BLaER1 (cell line): Measurements from ENCODE around the gene PTPRM.

ENCODE experiments used
- H3K27ac ChIP-seq: shearing (Covaris generic); formaldehyde crosslinking; 2 replicates; pipeline ENCODE4 v1.8.1; 2022
- H3K27me3 ChIP-seq: shearing (Covaris generic); formaldehyde crosslinking; 2 replicates; pipeline ENCODE4 v1.8.1; 2022
- H3K36me3 ChIP-seq: shearing (Covaris generic); formaldehyde crosslinking; 2 replicates; pipeline ENCODE4 v1.8.1; 2022
- H3K4me1 ChIP-seq: shearing (Covaris generic); formaldehyde crosslinking; 2 replicates; pipeline ENCODE4 v1.8.1; 2022
- H3K4me2 ChIP-seq: shearing (Covaris generic); formaldehyde crosslinking; 2 replicates; pipeline ENCODE4 v1.8.1; 2022
- H3K4me3 ChIP-seq: shearing (Covaris generic); formaldehyde crosslinking; 2 replicates; pipeline ENCODE4 v1.8.1; 2022
- H3K9ac ChIP-seq: shearing (Covaris generic); formaldehyde crosslinking; 2 replicates; pipeline ENCODE4 v1.8.1; 2022
- H3K9me3 ChIP-seq: shearing (Covaris generic); formaldehyde crosslinking; 2 replicates; pipeline ENCODE4 v1.8.1; 2022
- H4K20me1 ChIP-seq: shearing (Covaris generic); formaldehyde crosslinking; 2 replicates; pipeline ENCODE4 v1.8.1; 2022
- Cebpa-rat ChIP-seq: shearing (Covaris generic); IDR thresholded peaks from 2 replicates; pipeline ENCODE4 v1.8.1; 2022

Gene PTPRM

GRCh38 chr18:7908681-7909299 lies 341.7 kb downstream of the PTPRM start:
- no peaks in the 10 kb centered on the region for H3K27me3 ChIP-seq
- no peak overlapping the region for H3K9ac ChIP-seq
- no peak overlapping the region for H3K4me2 ChIP-seq
- H3K9me3 ChIP-seq, result peaks cover 13% of the 10 kb centered on the region
- H3K27ac ChIP-seq, result no peak overlapping the region
- H3K4me3 ChIP-seq, result no peak overlapping the region
- no peaks in the 10 kb centered on the region for H3K36me3 ChIP-seq
- no peaks in the 10 kb centered on the region for H3K4me1 ChIP-seq
- H4K20me1 ChIP-seq, result no peaks in the 10 kb centered on the region
- no peak for TF ChIP-seq Cebpa-rat

GRCh38 chr18:7914834-7915670 lies 347.9 kb downstream of the PTPRM start:
- no peak for TF ChIP-seq Cebpa-rat
- Histone ChIP-seq H3K36me3 (no peaks in the 10 kb centered on the region), H3K27me3 (no peaks in the 10 kb centered on the region), H3K9ac (no peak overlapping the region), H3K4me3 (no peak overlapping the region), H4K20me1 (no peaks in the 10 kb centered on the region), H3K4me1 (no peaks in the 10 kb centered on the region), H3K4me2 (no peak overlapping the region), H3K27ac (no peak overlapping the region), H3K9me3 (peaks cover 13% of the 10 kb centered on the region)

- Histone ChIP-seq H3K27ac (no peak overlapping the region), H3K9ac (no peak overlapping the region), H3K36me3 (no peaks in the 10 kb centered on the region), H4K20me1 (no peaks in the 10 kb centered on the region), H3K27me3 (no peaks in the 10 kb centered on the region), H3K4me2 (no peak overlapping the region), H3K9me3 (no peaks in the 10 kb centered on the region), H3K4me3 (no peak overlapping the region), H3K4me1 (no peaks in the 10 kb centered on the region)
- no peak for TF ChIP-seq Cebpa-rat
These were observed 351.6 kb downstream of the PTPRM start for GRCh38 chr18:7918701-7919100.

- Histone ChIP-seq H3K4me3 (no peak overlapping the region), H3K27ac (no peak overlapping the region), H3K36me3 (no peaks in the 10 kb centered on the region), H3K4me1 (no peaks in the 10 kb centered on the region), H3K4me2 (no peak overlapping the region), H3K27me3 (no peaks in the 10 kb centered on the region), H3K9ac (no peak overlapping the region), H3K9me3 (no peaks in the 10 kb centered on the region), H4K20me1 (no peaks in the 10 kb centered on the region)
- TF ChIP-seq Cebpa-rat, result no peak
These were observed 352.4 kb downstream of the PTPRM start for GRCh38 chr18:7919565-7919964.

GRCh38 chr18:7921938-7922587 lies 354.9 kb downstream of the PTPRM start:
- H3K27ac ChIP-seq, result no peak overlapping the region
- no peak overlapping the region for H3K4me2 ChIP-seq
- no peaks in the 10 kb centered on the region for H3K4me1 ChIP-seq
- TF ChIP-seq Cebpa-rat, result no peak
- no peak overlapping the region for H3K4me3 ChIP-seq
- H4K20me1 ChIP-seq, result no peaks in the 10 kb centered on the region
- no peak overlapping the region for H3K9ac ChIP-seq
- H3K27me3 ChIP-seq, result no peaks in the 10 kb centered on the region
- no peaks in the 10 kb centered on the region for H3K9me3 ChIP-seq
- no peaks in the 10 kb centered on the region for H3K36me3 ChIP-seq

- no peak overlapping the region for H3K4me3 ChIP-seq
- no peaks in the 10 kb centered on the region for H3K27me3 ChIP-seq
- H4K20me1 ChIP-seq, result no peaks in the 10 kb centered on the region
- H3K27ac ChIP-seq, result no peak overlapping the region
- H3K4me1 ChIP-seq, result no peaks in the 10 kb centered on the region
- H3K4me2 ChIP-seq, result no peak overlapping the region
- H3K36me3 ChIP-seq, result no peaks in the 10 kb centered on the region
- no peak for TF ChIP-seq Cebpa-rat
- no peaks in the 10 kb centered on the region for H3K9me3 ChIP-seq
- H3K9ac ChIP-seq, result no peak overlapping the region
These were observed 356.0 kb downstream of the PTPRM start for GRCh38 chr18:7923105-7923504.

- no peak overlapping the region for H3K4me2 ChIP-seq
- no peaks in the 10 kb centered on the region for H4K20me1 ChIP-seq
- no peak overlapping the region for H3K9ac ChIP-seq
- H3K36me3 ChIP-seq, result no peaks in the 10 kb centered on the region
- no peak for TF ChIP-seq Cebpa-rat
- no peaks in the 10 kb centered on the region for H3K27me3 ChIP-seq
- H3K27ac ChIP-seq, result no peak overlapping the region
- H3K9me3 ChIP-seq, result no peaks in the 10 kb centered on the region
- no peaks in the 10 kb centered on the region for H3K4me1 ChIP-seq
- H3K4me3 ChIP-seq, result no peak overlapping the region
These were observed 357.5 kb downstream of the PTPRM start for GRCh38 chr18:7924616-7925015.

- H3K4me1 ChIP-seq, result no peaks in the 10 kb centered on the region
- H4K20me1 ChIP-seq, result no peaks in the 10 kb centered on the region
- H3K36me3 ChIP-seq, result no peaks in the 10 kb centered on the region
- no peak for TF ChIP-seq Cebpa-rat
- no peak overlapping the region for H3K27ac ChIP-seq
- H3K4me3 ChIP-seq, result no peak overlapping the region
- H3K9me3 ChIP-seq, result no peaks in the 10 kb centered on the region
- H3K9ac ChIP-seq, result no peak overlapping the region
- no peaks in the 10 kb centered on the region for H3K27me3 ChIP-seq
- H3K4me2 ChIP-seq, result no peak overlapping the region
These were observed 359.4 kb downstream of the PTPRM start for GRCh38 chr18:7926526-7926925.

GRCh38 chr18:7927119-7927518 lies 360.0 kb downstream of the PTPRM start:
- no peaks in the 10 kb centered on the region for H3K9me3 ChIP-seq
- no peak for TF ChIP-seq Cebpa-rat
- H3K36me3 ChIP-seq, result no peaks in the 10 kb centered on the region
- no peak overlapping the region for H3K4me3 ChIP-seq
- H3K9ac ChIP-seq, result no peak overlapping the region
- no peak overlapping the region for H3K27ac ChIP-seq
- H3K27me3 ChIP-seq, result no peaks in the 10 kb centered on the region
- H4K20me1 ChIP-seq, result no peaks in the 10 kb centered on the region
- H3K4me2 ChIP-seq, result no peak overlapping the region
- no peaks in the 10 kb centered on the region for H3K4me1 ChIP-seq

- no peak overlapping the region for H3K4me3 ChIP-seq
- no peaks in the 10 kb centered on the region for H3K27me3 ChIP-seq
- H3K9ac ChIP-seq, result no peak overlapping the region
- 0 out of 2 replicates have a peak, but pooled peaks cover 6% of the 10 kb centered on the region for H3K9me3 ChIP-seq
- no peak overlapping the region for H3K27ac ChIP-seq
- TF ChIP-seq Cebpa-rat, result no peak
- no peaks in the 10 kb centered on the region for H3K4me1 ChIP-seq
- H4K20me1 ChIP-seq, result no peaks in the 10 kb centered on the region
- no peak overlapping the region for H3K4me2 ChIP-seq
- no peaks in the 10 kb centered on the region for H3K36me3 ChIP-seq
These were observed 364.6 kb downstream of the PTPRM start for GRCh38 chr18:7931763-7932162.
